ENCODE data around the gene MESP2.

The MESP2 gene

DNA sequence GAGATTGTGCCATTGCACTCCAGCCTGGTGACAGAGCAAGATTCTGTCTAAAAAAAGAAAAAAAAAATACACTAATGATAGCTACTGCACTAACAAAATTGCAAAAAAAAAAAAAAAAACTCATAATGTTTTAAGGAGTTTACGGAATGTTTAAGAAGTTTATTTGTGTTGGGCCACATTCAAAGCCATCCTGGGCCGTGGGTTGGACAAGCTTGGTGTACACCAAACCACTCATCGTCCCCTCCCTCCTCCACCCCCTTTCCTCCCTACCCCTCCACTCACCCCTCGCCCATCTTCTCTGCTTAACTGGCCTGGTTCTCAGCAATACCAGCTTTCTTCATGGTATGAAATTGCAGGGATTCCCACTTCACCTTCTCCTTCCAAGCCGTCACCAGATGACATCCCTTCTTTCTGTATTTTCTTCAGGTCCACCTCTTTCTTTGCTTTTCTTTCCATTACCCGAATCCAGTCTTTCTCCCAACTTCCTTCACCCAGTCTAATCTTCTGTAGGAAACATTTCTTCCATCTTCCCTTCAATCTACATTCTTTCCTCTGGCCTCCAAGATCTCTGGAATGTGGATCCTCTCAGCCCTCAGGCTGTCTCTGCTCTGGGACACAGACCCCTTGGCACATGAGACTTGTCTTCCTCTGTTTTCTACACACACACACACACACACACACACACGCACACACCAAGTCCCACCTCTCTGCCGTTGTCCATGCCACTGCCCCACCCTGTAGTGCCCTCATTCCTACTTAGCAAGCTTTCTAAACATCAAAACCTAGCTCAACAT, 21.6 kb upstream of the MESP2 start:
- Histone ChIP-seq H3K4me3 (no peak overlapping the region), H3K27ac (no peak overlapping the region)

DNA sequence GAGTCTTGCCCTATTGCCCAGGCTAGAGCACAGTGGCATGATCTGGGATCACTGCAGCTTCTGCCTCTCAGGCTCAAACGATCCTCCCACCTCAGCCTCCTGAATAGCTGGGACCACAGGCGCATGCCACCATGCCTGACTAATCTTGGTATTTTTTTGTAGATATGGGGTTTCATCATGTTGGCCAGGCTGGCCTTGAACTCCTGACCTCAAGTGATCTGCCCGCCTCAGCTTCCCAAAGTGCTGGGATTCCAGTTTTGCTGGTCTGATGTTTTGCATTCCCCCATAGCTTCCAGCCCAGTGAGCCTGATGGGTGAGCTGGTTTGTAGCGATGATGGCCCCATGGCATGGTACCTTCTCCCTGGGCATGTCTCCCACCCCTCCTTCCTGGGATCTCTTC, 20.4 kb upstream of the MESP2 start:
- Histone ChIP-seq H3K4me3 (no peak overlapping the region), H3K27ac (no peak overlapping the region)

DNA sequence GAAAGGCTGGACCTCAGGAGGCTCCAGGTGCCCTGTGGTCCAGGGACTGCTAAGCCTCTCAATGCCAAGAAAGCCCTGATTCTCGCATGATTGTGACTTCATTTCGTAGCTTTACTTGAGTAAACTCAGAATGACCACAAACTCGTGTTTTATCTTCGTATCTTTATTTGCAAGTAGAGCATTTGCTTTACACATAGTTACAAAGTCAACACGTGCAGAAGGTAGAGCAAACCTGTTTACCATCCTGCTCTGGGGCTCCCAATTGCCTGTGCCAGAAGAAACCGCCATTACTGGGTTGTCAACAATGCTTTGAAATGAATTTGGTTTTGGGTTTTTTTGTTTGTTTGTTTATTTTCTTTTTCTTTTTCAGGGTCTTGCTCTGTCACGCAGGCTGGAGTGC, 19.2 kb upstream of the MESP2 start:
- H3K27ac ChIP-seq, result no peak overlapping the region

DNA sequence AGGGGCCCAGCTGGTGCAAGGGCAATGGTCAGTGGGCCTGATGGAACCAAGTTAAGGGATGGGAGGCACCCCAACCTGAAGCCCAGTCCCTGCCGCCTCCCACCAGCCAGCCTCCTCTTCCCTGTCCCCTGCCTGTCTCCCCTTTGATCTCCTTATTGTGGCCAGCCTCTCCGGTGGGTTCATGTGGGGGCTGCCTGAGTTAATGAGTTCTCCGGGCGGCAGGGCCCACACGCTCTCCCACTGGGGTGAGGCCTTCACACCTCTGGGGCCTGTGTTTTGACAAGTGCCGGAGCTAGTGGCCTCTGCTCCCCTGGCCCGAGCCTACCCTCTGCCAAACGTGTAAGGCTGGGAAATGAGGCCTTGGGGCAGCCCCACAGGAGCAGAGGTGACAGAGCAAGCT, 17.8 kb upstream of the MESP2 start:
- Histone ChIP-seq H3K4me3 (no peak overlapping the region), H3K27ac (no peak overlapping the region)

More for the DNA sequence above, 19.2 kb upstream of the MESP2 start:
- H3K4me3 ChIP-seq, result no peak overlapping the region

DNA sequence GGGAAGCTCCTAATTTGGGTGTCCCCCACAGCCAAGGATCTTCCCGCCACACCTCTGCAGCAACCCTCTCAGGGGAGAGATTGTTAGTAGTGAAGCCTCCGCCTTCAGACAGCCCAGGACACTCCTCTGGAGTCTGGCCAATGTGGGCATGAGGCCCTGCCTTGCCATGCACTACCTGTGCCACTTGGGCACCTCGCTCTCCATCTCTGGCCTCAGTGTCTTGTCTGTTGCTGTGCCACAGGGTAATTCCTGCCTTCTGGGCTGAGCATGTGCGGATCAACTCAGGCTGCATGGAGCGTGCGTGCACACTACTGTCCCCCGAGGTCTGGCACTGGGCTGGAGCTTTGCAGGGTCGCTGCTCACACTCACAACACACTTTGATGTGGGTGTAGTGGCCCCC, 17.2 kb upstream of the MESP2 start:
- no peak overlapping the region for H3K27ac ChIP-seq
- H3K4me3 ChIP-seq, result no peak overlapping the region

DNA sequence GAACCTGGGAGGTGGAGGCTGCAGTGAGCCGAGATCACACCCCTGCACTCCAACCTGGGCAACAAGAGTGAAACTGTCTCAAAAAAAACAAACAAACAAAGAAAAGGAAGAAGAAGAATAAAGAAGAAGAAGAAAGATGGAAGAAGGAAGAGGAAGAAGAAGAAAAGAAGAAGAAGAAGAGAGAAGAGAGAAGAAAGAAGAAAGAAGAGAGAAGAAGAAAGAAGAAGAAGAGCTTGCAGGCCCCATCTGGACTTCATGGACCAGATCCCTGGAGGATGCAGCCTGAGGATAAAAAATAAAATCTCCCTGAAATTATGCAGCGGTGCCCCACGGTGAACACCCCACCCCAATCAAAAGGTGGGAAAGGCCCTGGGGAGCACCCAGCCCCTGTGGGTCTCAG, 16.3 kb upstream of the MESP2 start:
- no peak overlapping the region for H3K27ac ChIP-seq

DNA sequence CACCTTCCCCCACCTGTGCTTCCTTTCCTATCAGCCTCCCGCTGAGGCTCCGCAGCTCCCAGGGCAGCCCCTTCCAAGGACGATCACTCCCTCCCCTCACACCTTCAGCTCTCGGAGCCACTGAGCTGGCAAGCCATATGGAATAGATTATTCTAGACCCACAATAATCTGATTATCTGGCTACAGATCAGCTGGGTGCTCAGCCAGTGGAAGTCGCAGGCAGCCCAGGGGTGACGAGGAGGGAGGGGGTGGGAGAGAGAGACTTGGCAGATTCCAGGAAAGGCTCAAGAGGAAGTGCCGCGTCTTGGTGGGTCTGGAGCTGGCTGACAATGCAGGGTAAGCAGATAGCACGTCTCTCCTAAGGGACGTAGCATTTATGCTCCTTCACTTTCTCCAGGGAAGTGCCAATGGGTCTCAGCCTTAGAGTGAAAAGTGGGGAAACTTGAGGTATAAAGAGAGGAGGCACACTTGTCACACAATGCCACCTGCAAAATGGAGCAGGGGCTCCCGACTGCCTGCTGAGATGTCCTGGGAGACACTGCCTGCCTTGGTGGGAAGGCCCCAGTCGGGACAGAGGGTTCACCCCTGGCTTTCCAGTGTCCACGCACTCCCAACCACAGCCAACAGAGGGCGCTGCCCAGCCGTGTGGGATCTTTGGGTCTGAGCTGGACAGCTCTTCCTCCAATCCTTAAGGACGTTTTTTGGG, 15.7 kb upstream of the MESP2 start:
- H3K27ac ChIP-seq, result peak overlapping the region in 1 of 21 experiments; percentile 2
- H3K4me3 ChIP-seq, result no peak overlapping the region

More for the DNA sequence above, 16.3 kb upstream of the MESP2 start:
- no peak overlapping the region for H3K4me3 ChIP-seq

DNA sequence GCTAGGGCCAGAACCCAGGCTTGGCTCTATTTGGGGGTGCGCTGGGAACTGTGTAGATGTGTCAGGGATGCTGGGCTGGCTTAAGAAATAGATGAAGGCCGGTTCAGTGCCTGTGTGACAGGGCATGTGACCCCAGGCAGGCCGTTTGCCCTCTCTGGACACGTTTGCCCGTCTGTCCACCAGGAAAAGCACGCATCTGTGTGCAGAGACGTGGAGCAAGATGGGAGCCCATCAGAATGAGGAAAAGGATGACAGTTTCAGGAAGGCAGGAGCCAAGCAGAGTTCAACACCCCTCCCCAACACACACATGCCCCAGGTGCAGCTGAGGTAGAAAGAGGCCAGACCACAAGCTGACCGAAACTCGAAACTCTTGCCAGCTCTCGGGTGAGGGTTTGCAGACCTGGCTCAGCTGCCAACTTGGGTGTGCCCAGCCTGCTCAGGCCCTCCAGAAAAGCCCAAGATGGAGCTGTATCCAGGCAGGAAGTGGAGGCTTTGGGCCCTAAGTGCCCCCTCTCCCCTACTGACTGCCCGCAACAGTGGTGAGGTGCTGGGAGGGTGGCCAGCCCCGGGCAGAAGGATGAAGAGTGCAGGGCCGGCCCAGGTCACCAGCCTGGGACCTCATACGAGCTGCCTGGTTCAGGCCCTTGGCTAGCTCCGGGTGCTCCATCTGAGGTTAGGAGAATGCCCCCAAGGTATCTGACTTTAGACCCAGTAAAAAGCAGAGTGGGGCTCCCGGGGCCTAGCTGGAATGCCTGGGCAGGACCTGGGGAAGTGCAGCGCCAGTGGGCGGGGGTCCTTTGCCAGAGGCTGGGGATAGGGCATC, 14.9 kb upstream of the MESP2 start:
- Histone ChIP-seq H3K4me3 (no peak overlapping the region), H3K27ac (peak overlapping the region in 4 of 21 experiments; percentile 2 to 42 (median 20))

DNA sequence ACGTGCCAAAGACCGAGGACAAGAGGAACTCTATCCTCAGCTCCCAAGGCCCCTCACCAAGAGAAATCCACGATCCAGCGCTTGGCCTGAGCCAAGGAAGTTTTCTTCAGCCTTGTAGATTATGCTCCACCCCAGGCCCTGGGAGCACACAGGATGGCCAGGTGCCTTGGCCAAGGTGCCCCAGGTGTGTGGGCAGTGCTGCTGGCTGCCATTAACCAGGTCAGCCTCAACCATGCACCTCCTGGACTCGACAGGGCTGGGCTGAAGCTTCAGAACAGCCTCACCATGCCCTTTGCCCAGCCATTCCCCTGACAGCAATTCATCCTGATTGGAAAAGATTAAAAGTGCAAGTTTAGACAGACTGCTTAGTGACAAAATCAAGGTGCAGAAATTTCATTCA, 14.2 kb upstream of the MESP2 start:
- H3K27ac ChIP-seq, result peak overlapping the region in 3 of 21 experiments; percentile 18 to 42 (median 21)
- no peak overlapping the region for H3K4me3 ChIP-seq

DNA sequence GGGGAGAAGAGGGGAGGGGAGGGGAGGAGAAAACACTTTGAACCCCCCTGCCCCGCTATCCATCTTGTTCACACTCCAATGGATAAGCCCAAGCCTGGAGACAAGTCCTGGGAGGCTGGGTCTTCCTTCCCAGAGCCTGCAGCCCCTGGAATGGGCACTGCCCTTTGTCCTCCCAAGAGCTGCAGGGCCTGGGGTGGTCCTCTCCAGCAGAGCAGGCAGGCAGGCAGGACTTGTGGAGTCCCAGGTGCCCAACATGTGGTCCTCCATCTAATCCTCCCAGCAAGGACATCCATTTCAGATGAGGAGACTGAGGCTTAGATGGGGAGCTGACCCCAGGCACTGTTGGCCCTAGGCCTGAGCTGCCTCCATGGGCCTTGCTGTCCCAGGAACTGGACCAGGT, 10.4 kb upstream of the MESP2 start:
- H3K27ac ChIP-seq, result no peak overlapping the region
- no peak overlapping the region for H3K4me3 ChIP-seq

DNA sequence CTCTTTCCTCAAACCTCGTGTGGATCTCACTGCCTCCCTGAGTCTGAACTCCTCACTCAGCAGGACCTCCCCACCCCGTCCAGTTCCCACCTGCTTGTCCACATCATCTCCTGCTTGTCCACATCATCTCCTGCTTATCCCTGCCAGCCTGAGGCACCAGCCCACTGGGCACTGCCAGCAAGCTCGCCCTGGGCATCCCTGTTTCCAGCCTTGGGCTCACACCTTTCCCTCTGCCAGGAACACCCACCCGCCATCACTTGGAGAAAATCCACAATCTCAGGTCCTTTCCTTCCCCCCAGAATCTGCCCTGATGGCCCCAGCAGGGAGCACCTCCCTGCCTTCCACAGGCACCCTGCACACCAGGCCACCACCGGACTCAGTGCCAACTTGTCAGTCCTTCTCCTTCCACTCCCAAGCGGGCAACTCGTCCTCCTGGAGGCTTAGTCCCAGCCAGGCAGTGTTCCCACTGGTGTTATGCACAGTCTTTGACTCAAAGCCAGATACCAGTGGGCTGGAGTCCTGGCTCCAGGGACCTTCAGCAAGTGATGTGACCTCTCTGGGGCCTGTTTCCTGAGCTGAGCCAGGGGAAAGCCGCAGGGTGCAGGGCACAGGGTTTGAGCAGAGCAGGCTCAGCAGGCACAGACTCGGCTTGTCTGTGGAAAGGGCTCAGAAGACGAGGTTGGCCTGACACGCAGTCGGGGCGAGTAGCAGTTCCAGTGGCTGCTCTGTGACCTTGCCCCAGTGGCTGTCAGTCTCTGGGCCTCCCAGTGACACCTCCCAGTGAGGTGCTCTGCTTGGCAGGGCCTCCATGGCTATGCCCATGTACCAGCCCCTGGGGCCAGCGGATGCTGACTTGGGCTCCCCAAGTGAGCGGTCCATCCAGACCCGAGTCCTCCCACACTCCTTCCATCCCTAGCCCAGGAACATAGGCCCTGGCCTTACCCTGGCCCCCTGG, 9.5 kb upstream of the MESP2 start:
- H3K27ac ChIP-seq, result no peak overlapping the region

DNA sequence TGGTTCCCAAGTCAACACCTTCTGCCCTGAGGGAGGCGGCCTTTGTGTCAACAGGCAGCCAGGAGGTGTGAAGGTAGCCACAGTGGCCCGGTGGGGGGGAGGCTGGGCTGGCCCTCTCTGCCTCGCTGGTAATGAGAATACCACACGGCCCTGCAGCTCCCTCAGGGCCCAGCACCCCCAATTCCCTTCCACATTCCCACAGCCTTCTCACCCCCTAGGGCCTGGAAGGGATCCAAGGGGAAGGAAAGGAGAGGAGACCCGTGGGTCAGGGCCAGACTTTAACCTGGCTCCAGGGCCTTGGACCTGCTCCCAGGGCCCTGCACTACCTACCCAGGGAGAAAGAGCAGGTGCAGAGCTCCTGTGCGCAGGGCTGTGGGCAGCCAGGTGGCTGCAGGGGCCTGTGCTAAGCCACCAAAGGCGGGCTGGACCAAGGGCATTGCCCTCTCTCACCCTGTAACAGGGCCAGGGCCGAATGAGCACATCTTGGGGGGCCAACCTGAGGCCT, 8.7 kb upstream of the MESP2 start:
- no peak overlapping the region for H3K27ac ChIP-seq
- H3K4me3 ChIP-seq, result no peak overlapping the region

More for the DNA sequence above, 9.5 kb upstream of the MESP2 start:
- H3K4me3 ChIP-seq, result no peak overlapping the region

DNA sequence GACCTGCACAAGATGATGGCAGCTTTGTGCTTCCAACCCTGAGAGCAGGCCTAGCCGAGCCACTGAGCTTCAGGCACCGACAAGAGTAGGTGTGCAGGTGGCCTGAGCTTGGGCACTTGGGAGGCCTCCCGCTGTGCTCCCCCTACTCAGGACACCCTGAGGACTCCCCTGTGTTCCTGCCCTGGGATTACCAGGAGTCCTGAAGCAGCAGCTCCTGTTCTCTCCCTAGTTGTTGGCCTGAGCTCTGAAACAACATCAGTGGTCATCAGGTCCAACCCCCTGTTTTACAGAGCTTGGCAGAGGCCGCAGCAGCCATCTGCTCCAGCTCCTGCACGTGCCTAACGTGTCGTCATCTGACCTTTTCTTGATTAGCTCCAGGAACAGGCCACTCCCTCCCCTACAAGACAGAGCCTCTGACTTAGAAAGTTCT, 8.0 kb upstream of the MESP2 start:
- H3K4me3 ChIP-seq, result no peak overlapping the region
- no peak overlapping the region for H3K27ac ChIP-seq

DNA sequence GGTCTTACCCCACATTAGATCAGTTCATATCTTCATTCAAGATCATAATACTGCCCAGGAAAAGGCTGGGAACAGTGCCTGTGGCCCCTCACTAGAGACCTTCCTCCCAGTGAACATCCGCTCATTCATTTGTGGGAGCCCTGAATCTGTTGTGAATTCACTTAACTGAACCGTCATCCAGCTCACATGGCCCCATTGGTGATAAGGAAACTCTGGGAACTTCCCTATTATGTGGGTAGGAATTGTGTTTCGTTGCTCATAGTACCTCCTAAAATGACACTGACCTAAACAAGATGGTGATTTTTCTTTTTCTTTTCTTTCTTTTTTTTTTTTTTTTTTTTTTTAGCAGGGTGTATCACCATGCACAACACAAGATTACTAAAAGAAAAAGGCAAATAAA, 6.8 kb upstream of the MESP2 start:
- no peak overlapping the region for H3K27ac ChIP-seq
- no peak overlapping the region for H3K4me3 ChIP-seq

DNA sequence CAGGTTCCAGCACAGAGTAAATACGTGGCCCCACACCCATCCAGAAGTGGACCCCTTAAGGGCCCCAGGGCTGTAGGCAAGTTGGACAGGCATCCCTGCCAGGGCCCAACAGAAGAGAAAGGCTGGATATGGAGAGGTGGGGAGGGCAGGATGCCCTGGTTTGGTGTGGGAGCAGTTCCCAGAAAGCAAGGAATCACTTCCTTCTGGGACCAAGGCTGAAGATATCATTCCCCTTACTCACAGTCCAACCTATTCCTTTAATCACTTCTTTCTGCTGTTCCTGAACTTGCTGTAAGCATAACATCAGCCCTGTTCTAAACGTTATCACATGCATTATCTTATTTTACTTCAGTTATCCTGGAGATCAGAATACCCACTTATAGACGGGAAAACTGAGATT, 6.1 kb upstream of the MESP2 start:
- Histone ChIP-seq H3K27ac (peak overlapping the region in 2 of 21 experiments; percentile 18 to 26), H3K4me3 (no peak overlapping the region)

DNA sequence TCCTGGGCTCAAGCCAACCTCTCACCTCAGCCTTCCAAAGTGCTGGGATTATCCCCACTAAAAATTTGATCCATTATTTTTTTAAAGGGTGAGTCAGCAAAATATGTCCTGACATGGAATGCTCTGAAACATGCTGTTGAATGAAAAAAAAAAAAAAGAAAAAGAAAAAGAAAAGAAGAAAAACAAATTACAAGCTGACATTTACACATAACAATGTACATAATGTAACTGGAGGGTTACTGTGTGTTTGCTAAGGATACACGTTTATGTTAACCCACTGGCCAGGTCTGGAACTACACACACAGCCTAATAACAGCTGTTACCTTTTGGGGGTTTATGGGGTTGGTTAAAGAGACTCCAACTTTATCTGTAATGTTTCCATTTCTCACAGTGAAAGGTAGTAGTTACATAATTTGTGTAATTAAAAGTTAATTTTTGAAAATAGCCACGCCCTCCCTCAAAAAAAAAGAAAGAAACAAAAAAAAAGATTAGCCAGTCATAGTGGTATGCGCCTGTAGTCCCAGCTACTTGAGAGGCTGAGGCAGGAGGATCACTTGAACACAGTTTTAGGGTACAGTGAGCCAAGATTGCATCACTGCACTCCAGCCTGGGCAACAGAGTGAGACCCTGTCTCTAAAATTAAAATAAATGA, 3.1 kb upstream of the MESP2 start:
- no peak overlapping the region for H3K4me3 ChIP-seq
- H3K27ac ChIP-seq, result no peak overlapping the region

DNA sequence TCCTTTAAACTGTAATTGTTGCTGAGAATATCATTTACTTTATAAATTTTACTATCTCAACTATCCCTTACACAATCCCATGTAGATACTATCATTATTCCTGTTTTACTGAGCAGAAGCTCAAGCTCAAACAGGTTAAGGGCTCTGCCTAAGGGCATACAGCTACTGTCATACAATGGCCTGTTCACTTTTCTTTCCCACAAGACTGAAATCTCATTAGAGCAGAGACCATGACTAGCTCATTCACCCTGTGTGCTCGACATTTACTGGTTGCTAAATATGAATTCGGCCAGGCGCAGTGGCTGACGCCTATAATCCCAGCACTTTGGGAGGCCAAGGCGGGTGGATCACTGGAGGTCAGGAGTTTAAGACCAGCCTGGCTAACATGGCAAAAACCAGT, 1.6 kb upstream of the MESP2 start:
- peak overlapping the region in 7 of 21 experiments; percentile 1 to 47 (median 33) for H3K27ac ChIP-seq
- H3K4me3 ChIP-seq, result no peak overlapping the region

DNA sequence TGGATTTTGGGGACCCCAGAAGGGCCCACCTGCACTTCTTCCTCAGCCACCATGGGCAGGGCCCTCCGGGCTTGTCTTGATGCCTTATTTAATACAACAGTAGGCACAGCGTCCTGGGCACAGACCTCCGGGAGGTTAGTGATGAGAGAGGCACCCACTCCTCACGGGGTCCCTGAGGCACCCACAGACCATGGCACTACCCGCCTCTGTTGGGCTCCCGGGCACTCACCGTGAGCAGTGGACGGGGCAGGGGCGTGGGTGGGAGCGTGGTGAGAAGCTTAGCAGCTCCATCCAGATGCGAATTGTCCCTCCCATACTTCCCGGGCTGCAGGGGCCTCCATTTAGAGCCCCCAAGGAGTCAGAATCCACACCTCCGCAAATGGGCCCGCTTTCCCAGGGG, 317 bp upstream of the MESP2 start:
- Histone ChIP-seq H3K4me3 (peak overlapping the region; percentile 13 to 42 (median 31)), H3K27ac (peak overlapping the region in 11 of 21 experiments; percentile 1 to 70 (median 49))

All from skin epidermis (tissue), 12 donors.